ENCODE results near the gene ARHGAP33.
"Not testable (repeated sequence)": the region's sequence is repeated elsewhere in the genome, so short reads cannot be mapped to it uniquely, and the experiment has no call there.

The ARHGAP33 gene

GRCh38 chr19:35830986-35831385 is 55.6 kb downstream of the ARHGAP33 start:
- no peak for DNase-seq (ENCODE audit: low spot score)

GRCh38 chr19:35832054-35832453 is 56.7 kb downstream of the ARHGAP33 start:
- no peak for DNase-seq (ENCODE audit: low spot score)

GRCh38 chr19:35833972-35834371 is 58.6 kb downstream of the ARHGAP33 start:
- no peak for DNase-seq (ENCODE audit: low spot score)

- DNase-seq (ENCODE audit: low spot score), result not testable (repeated sequence)
These were observed 60.7 kb downstream of the ARHGAP33 start for GRCh38 chr19:35836096-35836495.

All from putamen (tissue), 1 donor.